SKM-1 treated with dmso at 0.1 percent for 144 hours (cell line): Measurements from ENCODE around the gene ATP6V1B1.
"Not testable (repeated sequence)": the region's sequence is repeated elsewhere in the genome, so short reads cannot be mapped to it uniquely, and the experiment has no call there.

ENCODE experiments used
- DNase-seq: peaks from one replicate; lab custom pipeline; 2025; ENCODE audit not compliant: unreplicated experiment; lab: John Stamatoyannopoulos, UW

ATP6V1B1 gene

DNA sequence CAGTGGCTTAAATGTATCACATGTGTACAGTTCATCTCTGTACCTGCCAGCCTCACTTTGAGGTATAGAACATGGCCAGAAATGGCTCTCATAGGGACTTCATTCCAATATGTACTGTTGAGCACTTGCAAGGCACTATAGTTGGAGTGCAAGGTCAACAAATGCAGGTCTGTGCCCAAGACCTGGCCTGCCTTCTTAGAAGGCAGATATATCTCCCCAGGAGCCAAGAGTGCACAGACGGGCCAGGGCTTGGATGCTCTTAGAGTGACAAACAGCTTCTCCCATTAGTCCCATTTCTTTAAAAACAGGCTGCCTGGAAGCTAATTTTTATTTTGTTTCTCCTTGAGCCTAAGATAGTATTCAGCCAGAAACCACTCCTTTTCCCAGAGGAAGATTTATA is 51.7 kb downstream of the ATP6V1B1 start:
- DNase-seq, result no peak

DNA sequence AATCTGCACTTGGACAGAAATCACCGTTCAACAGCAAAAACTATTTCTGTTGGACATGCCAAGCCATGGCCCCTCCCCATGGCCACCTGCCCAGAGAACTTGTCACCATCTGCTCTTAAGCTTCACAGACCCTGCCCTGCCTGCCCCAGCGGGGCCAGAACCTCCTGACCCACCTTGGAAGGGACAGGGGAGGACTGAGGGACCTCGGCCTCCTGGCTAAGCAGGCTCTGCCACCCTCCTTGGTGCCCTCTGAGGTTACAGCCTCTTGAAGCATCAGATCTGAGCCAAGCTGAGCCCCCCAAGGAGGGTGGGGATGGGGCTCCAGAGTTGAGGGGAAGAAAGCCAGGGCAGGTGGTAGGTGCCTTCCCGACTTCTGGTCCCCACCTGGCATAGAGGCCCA is 52.5 kb downstream of the ATP6V1B1 start:
- no peak for DNase-seq

- DNase-seq, result no peak
Observed at GRCh38 chr2:70988726-70989648, 53.3 kb downstream of the ATP6V1B1 start.

- no peak for DNase-seq
Observed at GRCh38 chr2:70990216-70990615, 54.5 kb downstream of the ATP6V1B1 start.

DNA sequence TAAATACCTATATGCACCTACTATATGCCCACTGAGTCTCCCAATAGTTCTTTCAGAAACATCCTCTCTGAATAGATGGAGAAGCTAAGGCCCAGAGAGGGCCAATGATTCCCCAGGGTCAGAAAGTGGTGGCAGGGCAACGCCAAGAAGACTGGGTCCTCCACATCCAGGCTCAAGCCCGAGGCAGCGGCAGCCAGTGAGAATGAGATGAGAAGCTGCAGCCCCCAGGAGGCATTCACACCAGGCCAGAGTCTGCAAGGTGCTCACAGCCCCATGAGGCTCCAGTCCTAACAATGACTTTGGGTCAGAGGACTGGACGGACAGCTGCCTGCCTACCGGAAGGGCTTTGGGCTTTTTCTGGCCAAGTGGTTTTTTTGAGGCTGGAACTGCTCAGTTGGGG is 55.4 kb downstream of the ATP6V1B1 start:
- DNase-seq, result no peak

DNA sequence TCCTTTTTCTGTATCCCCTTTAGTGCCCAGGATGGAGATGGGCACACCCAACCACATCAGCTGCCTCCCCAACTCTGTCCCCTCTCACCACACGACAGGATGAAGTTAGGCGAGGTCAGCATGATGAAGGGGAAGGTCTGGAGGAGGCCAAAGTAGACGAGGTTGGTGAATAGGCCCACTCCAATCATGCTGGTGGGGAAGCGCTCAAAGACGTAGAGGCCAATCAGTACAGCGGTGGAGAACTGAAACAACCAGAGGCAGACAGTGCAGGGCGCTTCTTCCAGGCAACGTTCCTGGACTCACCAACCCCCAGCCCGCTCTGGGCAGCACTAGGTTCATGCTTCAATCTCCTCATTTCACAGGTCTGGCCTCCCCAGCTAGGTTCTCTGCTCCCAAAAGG is 56.0 kb downstream of the ATP6V1B1 start:
- no peak for DNase-seq

DNA sequence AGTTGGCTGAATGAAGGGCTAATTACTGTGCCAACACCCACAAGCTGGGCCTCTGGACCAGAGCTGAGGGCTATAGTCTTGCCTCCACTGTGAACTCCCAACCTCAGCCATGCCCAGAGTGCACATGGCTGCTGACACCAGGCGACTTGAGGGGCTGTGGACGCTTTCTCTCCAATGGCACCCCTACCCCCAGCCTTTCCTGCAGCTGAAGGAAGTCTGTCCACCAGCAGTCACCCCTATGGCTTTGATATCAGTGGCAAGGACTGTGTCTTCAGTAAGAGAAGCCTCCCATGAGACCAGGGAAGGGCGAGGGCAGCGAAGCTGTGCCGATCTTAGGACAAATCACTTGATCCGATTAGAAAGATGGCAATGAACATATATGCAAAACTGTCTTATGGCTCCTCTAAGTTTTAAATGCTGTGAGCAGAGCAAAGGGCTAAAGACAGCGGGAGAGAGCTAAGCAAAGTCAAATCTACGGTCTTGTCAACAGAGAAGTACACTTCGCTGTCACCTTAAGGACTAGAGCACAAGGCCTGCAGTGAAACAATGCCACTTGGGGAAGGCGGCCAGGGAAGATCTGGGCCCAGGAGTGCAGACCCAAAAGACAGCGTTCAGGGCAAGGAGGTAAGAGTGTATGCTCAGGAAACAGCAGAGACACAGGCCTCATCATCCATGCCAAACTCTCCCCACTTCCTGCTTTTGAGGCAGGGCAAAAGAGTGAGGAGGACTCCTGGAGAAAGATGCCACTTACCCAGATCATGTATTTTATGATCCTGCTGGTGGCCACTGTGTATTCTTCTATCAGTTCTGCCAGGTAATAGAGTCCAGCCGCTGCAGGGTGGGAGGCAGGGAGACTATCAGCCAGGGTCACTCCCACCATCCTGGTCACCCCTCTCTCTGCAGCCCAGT is 57.5 kb downstream of the ATP6V1B1 start:
- no peak for DNase-seq

GRCh38 chr2:70994009-70994698 is 58.5 kb downstream of the ATP6V1B1 start:
- DNase-seq, result no peak

DNA sequence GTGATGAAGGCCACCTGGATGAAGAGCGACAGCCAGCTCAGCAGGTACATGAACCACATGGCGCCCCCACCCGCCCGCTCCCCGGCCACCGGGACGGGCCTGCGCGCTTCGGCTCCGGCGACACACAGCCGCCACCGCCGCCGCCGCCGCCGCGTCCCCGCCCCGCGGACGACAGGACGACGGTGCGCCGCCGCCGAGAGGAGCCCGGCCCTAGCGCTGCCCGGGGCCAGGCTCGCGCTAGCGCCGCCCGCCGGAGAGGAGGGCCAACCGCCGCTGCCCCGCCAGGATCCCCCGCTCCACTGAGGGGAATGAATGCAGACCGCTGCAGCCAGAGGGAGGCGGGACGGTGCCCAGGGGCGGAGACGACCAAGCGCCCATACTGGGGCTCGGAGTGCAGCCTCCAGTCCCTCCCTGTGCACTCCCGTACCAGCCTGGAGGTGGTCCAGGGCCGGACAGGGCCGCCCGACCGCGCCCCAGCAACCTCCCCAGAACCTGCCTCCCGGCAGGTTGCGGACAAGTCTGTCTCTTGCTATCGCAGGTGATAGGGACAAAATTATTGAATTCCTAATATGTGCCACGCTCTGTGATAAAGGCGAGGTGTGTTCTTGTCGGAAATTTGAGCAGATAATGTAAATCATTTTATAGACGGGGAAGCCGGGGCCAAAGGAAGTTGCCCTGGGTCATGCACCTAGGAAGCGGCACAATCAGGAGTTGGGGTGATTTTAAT is 59.2 kb downstream of the ATP6V1B1 start, which contains the start of gene TEX261:
Gene TEX261 (minus strand): TSS at position 175 of the 727 bp plus-strand sequence. CDS start 116 bp downstream, at position 59.
- peak; percentile 83 for DNase-seq

DNA sequence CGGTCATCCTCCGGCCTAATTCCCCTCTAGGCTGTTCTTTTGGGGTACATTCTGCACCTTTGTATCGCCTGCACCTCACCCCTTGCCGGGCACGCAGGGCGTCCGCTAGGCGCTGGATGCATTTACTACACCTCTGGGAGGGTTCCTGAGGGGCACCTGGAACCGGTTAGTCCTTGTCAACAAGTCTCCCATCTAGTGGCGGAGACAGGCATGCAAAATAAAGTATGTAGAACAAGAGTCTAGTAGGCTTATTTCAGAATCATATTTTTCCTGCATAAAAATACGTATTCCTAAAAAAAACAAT is 59.7 kb downstream of the ATP6V1B1 start:
- peak; percentile 37 for DNase-seq

DNA sequence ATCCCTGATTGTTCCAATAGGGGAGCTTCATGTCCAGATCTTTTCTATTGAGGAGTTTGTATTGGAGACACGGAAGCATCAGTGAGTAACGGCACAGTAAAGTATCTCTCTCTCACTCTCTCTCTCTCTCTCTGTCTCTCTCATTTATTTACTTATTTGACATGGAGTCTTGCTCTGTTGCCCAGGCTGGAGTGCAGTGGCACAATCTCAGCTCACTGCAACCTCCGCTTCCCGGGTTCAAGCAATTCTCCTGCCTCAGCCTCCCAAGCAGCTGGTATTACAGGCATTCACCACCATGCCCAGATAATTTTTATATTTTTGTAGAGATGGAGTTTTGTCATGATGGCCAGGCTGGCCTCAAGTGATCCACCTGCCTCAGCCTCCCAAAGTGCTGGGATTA is 63.2 kb downstream of the ATP6V1B1 start:
- DNase-seq, result not testable (repeated sequence)

- DNase-seq, result peak; percentile 29
Observed at GRCh38 chr2:70999362-70999761, 63.7 kb downstream of the ATP6V1B1 start.

DNA sequence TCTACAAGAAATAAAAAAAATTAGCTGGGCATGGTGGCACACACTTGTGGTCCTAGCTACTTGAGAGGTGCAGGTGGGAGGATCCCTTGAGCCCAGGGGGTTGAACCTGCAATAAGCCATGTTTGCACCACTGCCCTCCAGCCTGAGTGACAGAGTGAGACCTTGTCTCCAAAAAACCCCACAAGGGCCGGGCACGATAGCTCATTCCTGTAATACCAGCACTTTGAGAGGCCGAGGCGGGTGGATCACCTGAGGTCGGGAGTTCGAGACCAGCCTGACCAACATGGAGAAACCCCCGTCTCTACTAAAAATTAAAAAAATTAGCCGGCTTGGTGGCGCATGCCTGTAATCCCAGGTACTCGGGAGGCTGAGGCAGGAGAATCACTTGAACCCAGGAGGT is 64.2 kb downstream of the ATP6V1B1 start:
- DNase-seq, result not testable (repeated sequence)

DNA sequence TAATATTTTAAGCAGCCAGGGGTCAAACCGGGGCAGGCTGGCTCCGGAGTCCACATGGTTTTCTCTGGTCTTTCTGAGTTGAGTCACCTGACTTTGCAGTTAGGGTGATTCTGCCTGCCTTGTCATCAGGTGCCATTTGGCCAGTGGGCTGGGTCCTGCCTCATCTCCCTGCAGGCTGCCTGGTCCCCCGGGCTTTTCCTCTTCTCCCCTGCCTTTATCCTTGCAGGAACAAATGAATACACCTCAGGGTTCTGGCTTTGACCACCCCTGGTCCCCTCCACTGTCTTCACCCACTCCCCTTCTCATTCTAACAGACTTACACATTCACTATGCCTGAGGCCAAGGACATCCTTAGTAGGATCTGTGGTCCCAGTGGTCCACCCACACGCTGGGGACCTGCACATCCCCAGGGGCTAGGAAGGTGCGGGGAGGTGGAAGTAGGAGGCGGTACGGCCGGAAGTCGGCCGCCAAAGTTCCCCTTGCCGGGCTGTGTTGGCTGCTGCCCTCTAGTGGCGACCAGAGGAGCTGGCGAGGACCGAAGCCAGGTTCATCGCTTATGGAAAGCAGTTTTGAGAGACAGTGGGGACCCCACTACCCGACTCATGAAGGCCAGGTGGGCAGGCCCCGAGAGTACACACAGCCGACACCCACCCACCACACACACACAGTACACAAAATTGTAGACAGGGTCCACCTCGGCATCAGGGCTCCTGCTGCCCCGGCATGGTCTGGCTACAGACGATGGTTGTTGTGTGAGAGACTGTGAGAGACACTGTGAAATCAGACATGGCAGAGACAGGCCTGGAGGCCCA is 65.3 kb downstream of the ATP6V1B1 start:
- peak; percentile 50 for DNase-seq

DNA sequence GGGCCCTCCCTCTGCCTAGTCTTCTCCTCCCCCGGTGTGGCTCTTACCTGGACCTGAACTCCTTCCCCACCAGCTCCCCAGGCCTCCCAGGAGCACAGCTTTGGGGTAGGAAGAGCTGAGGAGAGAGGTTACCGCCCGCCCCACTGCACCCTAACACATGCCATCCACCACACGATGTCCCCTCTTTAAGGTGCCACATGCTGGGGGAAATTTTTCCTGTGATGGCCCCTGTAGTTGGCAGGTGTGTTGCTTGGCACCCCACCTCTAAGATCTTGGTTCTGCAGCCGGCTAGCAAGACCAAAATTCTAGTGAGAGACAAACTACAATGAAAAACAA is 65.9 kb downstream of the ATP6V1B1 start:
- DNase-seq, result no peak

DNA sequence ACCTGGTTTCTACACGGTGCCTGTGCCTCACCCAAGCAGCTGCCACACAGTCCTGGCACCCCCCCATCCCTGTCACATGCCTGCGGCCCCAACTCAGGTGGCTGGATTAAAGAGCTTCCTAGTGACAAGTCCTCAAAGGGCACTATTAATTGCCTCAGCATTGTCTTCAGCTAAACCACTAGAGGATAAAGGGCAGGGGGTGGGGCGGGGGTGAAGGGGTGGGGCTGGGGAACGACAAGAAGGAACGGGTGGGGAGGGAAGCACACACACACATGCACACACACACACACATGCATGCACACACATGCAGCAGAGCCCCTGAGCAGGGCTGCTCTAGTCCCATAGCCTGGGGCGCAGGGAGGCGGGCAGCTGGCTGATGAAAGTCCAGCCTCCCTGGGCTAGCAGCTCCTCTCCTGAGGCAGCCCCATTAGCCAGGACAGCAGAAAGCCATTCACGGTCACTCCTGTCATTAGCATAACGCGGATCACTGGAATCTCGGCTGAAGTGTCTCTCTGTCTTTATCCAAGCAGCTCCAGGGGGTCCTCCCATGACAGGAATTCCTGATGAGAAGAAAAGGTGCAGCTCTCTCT is 66.4 kb downstream of the ATP6V1B1 start:
- no peak for DNase-seq

GRCh38 chr2:71003396-71003795 is 67.7 kb downstream of the ATP6V1B1 start:
- no peak for DNase-seq

DNA sequence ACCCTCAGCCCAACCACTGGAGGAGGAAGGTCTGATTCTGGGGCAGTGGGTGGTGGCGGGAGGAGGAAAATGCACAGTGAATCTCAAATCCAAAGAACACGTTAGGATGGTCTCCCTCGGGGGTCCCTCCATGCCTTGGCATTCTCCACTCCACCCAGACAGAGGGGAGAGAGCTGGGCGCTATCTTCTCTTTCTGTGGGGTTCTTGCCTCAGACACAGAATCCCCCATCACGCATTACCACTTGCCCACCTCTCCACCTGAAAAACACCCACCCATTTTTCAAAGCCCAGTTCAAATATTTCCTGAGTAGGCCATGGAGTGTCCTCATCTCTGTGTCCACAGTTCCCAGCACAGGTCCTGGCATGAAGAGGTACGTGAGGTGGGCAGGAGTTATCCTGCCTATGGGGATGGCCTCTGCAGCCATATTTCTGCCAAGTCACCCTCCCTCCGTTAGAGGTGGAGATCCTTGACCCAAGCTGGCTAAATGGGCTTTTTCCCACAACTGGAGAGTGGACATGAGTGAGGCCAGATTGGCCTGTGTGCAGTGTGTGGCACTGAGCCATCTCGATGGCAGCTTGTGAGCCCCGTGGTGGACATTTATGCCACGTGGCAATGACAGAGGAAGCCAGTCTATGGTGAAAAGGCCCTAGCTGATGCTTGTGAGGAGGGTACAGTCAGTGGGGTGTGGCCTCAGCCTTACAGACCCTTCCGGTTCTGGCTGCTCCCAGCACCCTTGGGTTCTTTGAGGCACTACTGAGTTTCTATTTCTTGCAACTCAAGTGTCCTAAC is 68.5 kb downstream of the ATP6V1B1 start:
- DNase-seq, result no peak

GRCh38 chr2:71004857-71005256 is 69.2 kb downstream of the ATP6V1B1 start:
- no peak for DNase-seq
